Measurements from ENCODE around the gene GALM.
"Not testable (repeated sequence)": the region's sequence is repeated elsewhere in the genome, so short reads cannot be mapped to it uniquely, and the experiment has no call there.

GALM gene

DNA sequence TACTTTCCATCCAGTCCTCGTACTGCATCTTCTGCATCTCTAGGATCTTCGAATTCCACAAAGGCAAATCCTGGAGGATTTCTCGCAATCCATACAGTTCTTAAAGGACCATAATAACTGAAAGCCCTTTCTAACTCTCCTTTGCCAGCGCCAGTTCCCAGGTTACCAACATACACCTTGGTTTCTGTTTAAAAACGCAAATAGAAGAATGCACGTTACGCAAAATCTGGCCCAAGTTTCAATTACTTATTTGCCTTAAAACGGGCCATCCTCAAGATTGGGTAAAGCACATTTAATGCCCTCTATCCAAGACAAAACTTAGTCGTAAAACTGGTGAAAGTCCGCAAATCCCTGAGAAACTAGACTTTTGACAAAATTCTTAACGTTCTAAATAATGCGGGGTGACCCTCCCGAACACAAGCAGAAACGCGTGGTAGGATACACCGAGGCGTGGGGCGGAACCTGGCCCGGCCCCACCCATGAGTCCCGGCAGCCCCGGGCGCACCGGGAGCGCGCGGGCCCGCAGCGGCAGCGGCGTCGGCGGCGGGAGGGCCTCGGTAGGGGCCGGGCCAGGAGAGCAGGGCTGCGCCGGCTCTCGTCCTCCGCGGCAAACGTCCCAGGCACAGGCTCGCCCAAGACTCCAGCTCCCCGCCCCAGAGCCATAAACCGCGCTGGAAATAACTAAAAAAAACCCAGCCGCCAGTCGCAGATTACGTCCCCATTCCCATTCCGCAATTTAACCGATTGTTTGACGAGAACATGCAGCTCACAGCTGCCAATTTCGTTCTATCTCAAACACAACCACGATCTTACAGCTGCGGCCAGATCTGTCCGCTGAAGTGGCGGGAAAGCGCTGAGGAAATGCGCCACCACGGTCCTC lies 84.3 kb downstream of the GALM start:
- Histone ChIP-seq H3K4me3 (ENCODE audit: low read depth, low read length) (peak overlapping the region; percentile 79), H3K36me3 (peaks cover 54% of the 10 kb centered on the region), H3K27me3 (no peaks in the 10 kb centered on the region), H3K4me1 (peaks cover 12% of the 10 kb centered on the region), H3K9me3 (no peaks in the 10 kb centered on the region)
- TF ChIP-seq, protein P1, sequence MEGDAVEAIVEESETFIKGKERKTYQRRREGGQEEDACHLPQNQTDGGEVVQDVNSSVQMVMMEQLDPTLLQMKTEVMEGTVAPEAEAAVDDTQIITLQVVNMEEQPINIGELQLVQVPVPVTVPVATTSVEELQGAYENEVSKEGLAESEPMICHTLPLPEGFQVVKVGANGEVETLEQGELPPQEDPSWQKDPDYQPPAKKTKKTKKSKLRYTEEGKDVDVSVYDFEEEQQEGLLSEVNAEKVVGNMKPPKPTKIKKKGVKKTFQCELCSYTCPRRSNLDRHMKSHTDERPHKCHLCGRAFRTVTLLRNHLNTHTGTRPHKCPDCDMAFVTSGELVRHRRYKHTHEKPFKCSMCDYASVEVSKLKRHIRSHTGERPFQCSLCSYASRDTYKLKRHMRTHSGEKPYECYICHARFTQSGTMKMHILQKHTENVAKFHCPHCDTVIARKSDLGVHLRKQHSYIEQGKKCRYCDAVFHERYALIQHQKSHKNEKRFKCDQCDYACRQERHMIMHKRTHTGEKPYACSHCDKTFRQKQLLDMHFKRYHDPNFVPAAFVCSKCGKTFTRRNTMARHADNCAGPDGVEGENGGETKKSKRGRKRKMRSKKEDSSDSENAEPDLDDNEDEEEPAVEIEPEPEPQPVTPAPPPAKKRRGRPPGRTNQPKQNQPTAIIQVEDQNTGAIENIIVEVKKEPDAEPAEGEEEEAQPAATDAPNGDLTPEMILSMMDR (IDR thresholded peaks at IDR 0.05; ENCODE audit: low read depth, low read length), result no peak
- peak; percentile 42 for DNase-seq

- Histone ChIP-seq H3K4me1 (peaks cover 12% of the 10 kb centered on the region), H3K36me3 (peaks cover 46% of the 10 kb centered on the region), H3K9me3 (no peaks in the 10 kb centered on the region), H3K27me3 (no peaks in the 10 kb centered on the region), H3K4me3 (ENCODE audit: low read depth, low read length) (peak within 1 kb of the TSS; percentile 79)
- TF ChIP-seq, protein P1 (IDR thresholded peaks at IDR 0.05; ENCODE audit: low read depth, low read length), result no peak
- DNase-seq, result peak; percentile 96
Observed at GRCh38 chr2:38750891-38751595, 85.1 kb downstream of the GALM start, which contains the start of gene SRSF7. TSS of gene SRSF7 (minus strand) at chr2:38751361. CDS start at chr2:38751256, 105 bp downstream.

- H3K36me3 ChIP-seq, result peaks cover 38% of the 10 kb centered on the region
- H3K27me3 ChIP-seq, result no peaks in the 10 kb centered on the region
- peak; percentile 19 for DNase-seq
- H3K4me1 ChIP-seq, result peaks cover 9% of the 10 kb centered on the region
- peak overlapping the region; percentile 79 for H3K4me3 ChIP-seq (ENCODE audit: low read depth, low read length)
- H3K9me3 ChIP-seq, result no peaks in the 10 kb centered on the region
- TF ChIP-seq, protein P1 (IDR thresholded peaks at IDR 0.05; ENCODE audit: low read depth, low read length), result no peak
Observed at GRCh38 chr2:38751596-38752410, 85.9 kb downstream of the GALM start.

DNA sequence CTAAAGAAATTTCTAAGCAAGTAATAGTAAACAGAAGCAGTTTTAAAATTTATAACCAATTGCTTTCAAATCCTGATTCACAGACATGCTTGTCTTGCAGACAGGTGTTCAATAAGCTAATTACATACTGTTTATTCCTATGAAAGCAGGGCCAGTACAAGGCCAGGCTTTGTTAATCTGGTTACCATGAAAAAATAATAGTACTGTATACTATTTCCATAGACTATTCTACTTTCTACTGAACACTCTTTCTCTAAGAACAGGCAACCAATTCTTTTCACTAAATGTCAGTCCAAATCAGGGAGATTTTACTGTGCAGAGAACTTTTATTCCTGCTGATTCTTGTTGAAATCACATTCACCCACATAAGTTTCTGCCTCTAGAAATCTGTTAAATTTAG lies 88.1 kb downstream of the GALM start:
- H3K36me3 ChIP-seq, result peaks cover 16% of the 10 kb centered on the region
- no peaks in the 10 kb centered on the region for H3K9me3 ChIP-seq
- TF ChIP-seq, protein P1 (IDR thresholded peaks at IDR 0.05; ENCODE audit: low read depth, low read length), result no peak
- no peak for DNase-seq
- peaks cover 5% of the 10 kb centered on the region; the same call in 1 of the 2 replicates for H3K4me1 ChIP-seq
- no peaks in the 10 kb centered on the region for H3K27me3 ChIP-seq
- no peak overlapping the region for H3K4me3 ChIP-seq (ENCODE audit: low read depth, low read length)

GRCh38 chr2:38754506-38754905 lies 88.6 kb downstream of the GALM start:
- Histone ChIP-seq H3K9me3 (no peaks in the 10 kb centered on the region), H3K27me3 (no peaks in the 10 kb centered on the region), H3K4me1 (peaks cover 5% of the 10 kb centered on the region; the same call in 1 of the 2 replicates), H3K36me3 (peaks cover 11% of the 10 kb centered on the region), H3K4me3 (ENCODE audit: low read depth, low read length) (no peak overlapping the region)
- TF ChIP-seq, protein P1 (IDR thresholded peaks at IDR 0.05; ENCODE audit: low read depth, low read length), result no peak
- DNase-seq, result no peak

GRCh38 chr2:38755891-38756290 lies 90.0 kb downstream of the GALM start:
- not testable (repeated sequence) for H3K27me3 ChIP-seq; H3K4me1 ChIP-seq; H3K9me3 ChIP-seq; H3K4me3 ChIP-seq (ENCODE audit: low read depth, low read length); DNase-seq; H3K36me3 ChIP-seq
